Osteoblast (primary cell): ENCODE data around the gene SMO. TPM values are rescaled to one million over a fixed set of nuclear protein-coding genes. Genes with fewer than 3 reads are reported as not detected.

Experiments
- DNase-seq: peaks from one replicate; pipeline ENCODE4 v3.0.0; 2011; ENCODE audit warnings: low spot score, mixed read lengths; ENCODE audit not compliant: insufficient read length; ENCODE audit errors: missing footprints
- H2AFZ ChIP-seq: 2 replicates; pipeline ENCODE4 v1.6.0; 2011; ENCODE audit warnings: mild to moderate bottlenecking, low read length
- H3K27ac ChIP-seq: 2 replicates; pipeline ENCODE4 v1.5.1; 2011; ENCODE audit warnings: mild to moderate bottlenecking, low read depth, low read length, moderate library complexity
- H3K27me3 ChIP-seq: 2 replicates; pipeline ENCODE4 v1.6.0; 2012; ENCODE audit warnings: mild to moderate bottlenecking, control low read depth, inconsistent platforms, low read length, moderate library complexity; ENCODE audit not compliant: insufficient read depth
- H3K36me3 ChIP-seq: 2 replicates; pipeline ENCODE4 v1.5.1; 2011; ENCODE audit warnings: mild to moderate bottlenecking, low read length, control low read depth, moderate library complexity; ENCODE audit not compliant: insufficient read depth
- H3K4me1 ChIP-seq: 2 replicates; pipeline ENCODE4 v1.5.1; 2011; ENCODE audit warnings: mild to moderate bottlenecking, low read length, control low read depth, moderate library complexity; ENCODE audit not compliant: insufficient read depth
- H3K4me2 ChIP-seq: 2 replicates; pipeline ENCODE4 v1.6.0; 2011; ENCODE audit warnings: mild to moderate bottlenecking, low read length; ENCODE audit not compliant: insufficient read depth
- H3K4me3 ChIP-seq: fragments of 200-600 bp; sonication (generic); 3 replicates; pipeline ENCODE4 v1.5.1; 2012; ENCODE audit warnings: mild to moderate bottlenecking, low read length, inconsistent platforms; ENCODE audit not compliant: insufficient read depth
- H3K79me2 ChIP-seq: 2 replicates; pipeline ENCODE4 v1.6.0; 2012; ENCODE audit warnings: mild to moderate bottlenecking, low read length, control low read depth, inconsistent platforms; ENCODE audit not compliant: insufficient read depth
- H3K9me3 ChIP-seq: 2 replicates; pipeline ENCODE4 v1.5.1; 2011; ENCODE audit warnings: low read depth, low read length, control low read depth
- H4K20me1 ChIP-seq: 2 replicates; pipeline ENCODE4 v1.6.0; 2012; ENCODE audit warnings: mild to moderate bottlenecking, low read length, control low read depth; ENCODE audit not compliant: insufficient read depth
- CTCF ChIP-seq: IDR thresholded peaks from 2 replicates; pipeline ENCODE4 v1.5.1; 2011; ENCODE audit warnings: mild to moderate bottlenecking, low read depth, low read length, moderate library complexity; ENCODE audit errors: extremely low read depth
- total RNA-seq: library from RNA; depleted of rRNA; stranded (reverse); fragments of >200 nt; gene quantifications from 2 replicates; pipeline ENCODE4 v1.2.3, GENCODE V29; 2012

Gene SMO
- total RNA-seq, 1 donor: 19.9 TPM

- H3K27me3 ChIP-seq: peaks cover 13% of the 10 kb centered on the region
- DNase-seq: no peak
- H3K4me1 ChIP-seq: peaks cover 6% of the 10 kb centered on the region
- no peak overlapping the region for H2AFZ ChIP-seq
- no peaks in the 10 kb centered on the region for H3K9me3 ChIP-seq
- H4K20me1 ChIP-seq: peaks cover 17% of the 10 kb centered on the region
- TF ChIP-seq CTCF: no peak
- no peaks in the 10 kb centered on the region for H3K79me2 ChIP-seq
- no peak overlapping the region for H3K4me2 ChIP-seq
- H3K36me3 ChIP-seq: no peaks in the 10 kb centered on the region
- H3K4me3 ChIP-seq: no peak overlapping the region
- no peak overlapping the region for H3K27ac ChIP-seq
Measured at GRCh38 chr7:129186749-129187260, 1.6 kb upstream of the SMO start.

DNA sequence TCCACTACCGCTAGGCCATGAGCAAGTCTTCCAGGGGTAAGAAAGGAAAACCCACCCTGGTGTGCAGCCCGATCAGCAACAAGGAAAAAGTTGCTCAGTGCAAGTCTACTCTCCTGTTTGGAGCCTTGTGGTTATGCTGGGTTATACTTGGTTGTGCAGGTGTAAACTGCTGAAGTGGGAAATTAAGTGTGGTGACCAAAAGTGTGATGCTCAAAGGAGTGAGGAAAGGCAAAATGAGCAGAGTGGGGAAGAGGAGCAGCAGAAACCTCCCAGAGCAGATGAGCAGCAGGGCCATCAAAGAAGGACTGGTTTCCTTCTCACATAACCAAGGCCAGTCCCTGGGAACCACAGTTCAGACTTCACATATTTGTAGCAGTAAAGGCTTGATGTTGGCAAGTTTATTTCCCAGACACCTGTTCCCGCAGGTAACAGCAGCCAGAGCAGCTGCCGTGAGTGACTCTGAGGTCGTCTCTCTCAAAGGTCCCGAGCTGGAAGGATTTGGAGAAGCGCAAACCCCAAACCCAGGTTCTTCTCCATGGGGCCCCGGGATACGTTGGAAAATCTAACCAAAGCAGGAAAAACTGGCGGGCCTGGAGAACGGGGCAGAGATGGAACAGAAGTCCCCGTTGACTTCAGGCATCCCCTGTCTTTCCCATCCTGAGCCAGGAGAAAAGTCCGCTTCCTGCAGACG, 607 bp upstream of the SMO start:
- peak overlapping the region; percentile 67 for H2AFZ ChIP-seq
- H3K4me2 ChIP-seq: peak overlapping the region; percentile 77
- no peak overlapping the region for H3K27ac ChIP-seq

DNA sequence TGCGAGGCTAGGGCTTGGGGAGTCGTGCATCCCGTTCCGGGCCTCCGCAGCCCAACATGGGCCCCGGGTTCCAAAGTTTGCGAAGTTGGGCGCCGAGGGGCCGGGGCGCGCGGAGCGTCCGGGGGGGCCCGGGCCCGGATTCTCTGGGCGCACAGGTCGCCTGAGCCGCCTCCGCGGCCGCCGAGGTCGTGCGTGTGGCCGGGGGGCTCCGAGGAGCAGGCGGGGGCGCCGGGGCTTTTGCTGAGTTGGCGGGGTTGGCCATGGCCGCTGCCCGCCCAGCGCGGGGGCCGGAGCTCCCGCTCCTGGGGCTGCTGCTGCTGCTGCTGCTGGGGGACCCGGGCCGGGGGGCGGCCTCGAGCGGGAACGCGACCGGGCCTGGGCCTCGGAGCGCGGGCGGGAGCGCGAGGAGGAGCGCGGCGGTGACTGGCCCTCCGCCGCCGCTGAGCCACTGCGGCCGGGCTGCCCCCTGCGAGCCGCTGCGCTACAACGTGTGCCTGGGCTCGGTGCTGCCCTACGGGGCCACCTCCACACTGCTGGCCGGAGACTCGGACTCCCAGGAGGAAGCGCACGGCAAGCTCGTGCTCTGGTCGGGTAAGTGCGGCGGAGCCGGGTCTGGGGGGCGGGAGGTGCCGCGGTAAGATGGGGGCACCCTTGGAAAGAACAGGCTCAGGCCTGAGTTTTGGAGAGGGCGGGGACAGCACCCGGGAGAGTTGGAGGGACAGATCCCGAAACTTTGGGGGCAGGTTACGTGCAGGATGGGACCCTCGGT, 643 bp downstream of the SMO start:
- no peak for TF ChIP-seq CTCF
- H3K27me3 ChIP-seq: peaks cover 13% of the 10 kb centered on the region
- H3K27ac ChIP-seq: no peak overlapping the region
- peaks cover 6% of the 10 kb centered on the region for H3K4me1 ChIP-seq
- H4K20me1 ChIP-seq: peaks cover 17% of the 10 kb centered on the region
- no peaks in the 10 kb centered on the region for H3K79me2 ChIP-seq
- H3K36me3 ChIP-seq: no peaks in the 10 kb centered on the region
- peak overlapping the region; percentile 75 for H3K4me3 ChIP-seq
- H3K4me2 ChIP-seq: peak overlapping the region; percentile 77
- peak; percentile 88 for DNase-seq
- no peaks in the 10 kb centered on the region for H3K9me3 ChIP-seq
- peak overlapping the region; percentile 81 for H2AFZ ChIP-seq

More for the DNA sequence above, 607 bp upstream of the SMO start:
- peaks cover 13% of the 10 kb centered on the region for H3K27me3 ChIP-seq
- H3K36me3 ChIP-seq: no peaks in the 10 kb centered on the region
- no peaks in the 10 kb centered on the region for H3K79me2 ChIP-seq
- peaks cover 6% of the 10 kb centered on the region for H3K4me1 ChIP-seq
- TF ChIP-seq CTCF: no peak
- DNase-seq: peak; percentile 89
- H4K20me1 ChIP-seq: peaks cover 17% of the 10 kb centered on the region
- H3K9me3 ChIP-seq: no peaks in the 10 kb centered on the region
- peak overlapping the region; percentile 75 for H3K4me3 ChIP-seq
